Islet of Langerhans (tissue), 1 donor: ENCODE data around the gene MGAT4A.

Source experiments
- FAIRE-seq: peaks from one replicate; lab custom pipeline; 2011; peaks lifted over from hg19 to GRCh38; lab: Jason Lieb, UNC

Gene MGAT4A

DNA sequence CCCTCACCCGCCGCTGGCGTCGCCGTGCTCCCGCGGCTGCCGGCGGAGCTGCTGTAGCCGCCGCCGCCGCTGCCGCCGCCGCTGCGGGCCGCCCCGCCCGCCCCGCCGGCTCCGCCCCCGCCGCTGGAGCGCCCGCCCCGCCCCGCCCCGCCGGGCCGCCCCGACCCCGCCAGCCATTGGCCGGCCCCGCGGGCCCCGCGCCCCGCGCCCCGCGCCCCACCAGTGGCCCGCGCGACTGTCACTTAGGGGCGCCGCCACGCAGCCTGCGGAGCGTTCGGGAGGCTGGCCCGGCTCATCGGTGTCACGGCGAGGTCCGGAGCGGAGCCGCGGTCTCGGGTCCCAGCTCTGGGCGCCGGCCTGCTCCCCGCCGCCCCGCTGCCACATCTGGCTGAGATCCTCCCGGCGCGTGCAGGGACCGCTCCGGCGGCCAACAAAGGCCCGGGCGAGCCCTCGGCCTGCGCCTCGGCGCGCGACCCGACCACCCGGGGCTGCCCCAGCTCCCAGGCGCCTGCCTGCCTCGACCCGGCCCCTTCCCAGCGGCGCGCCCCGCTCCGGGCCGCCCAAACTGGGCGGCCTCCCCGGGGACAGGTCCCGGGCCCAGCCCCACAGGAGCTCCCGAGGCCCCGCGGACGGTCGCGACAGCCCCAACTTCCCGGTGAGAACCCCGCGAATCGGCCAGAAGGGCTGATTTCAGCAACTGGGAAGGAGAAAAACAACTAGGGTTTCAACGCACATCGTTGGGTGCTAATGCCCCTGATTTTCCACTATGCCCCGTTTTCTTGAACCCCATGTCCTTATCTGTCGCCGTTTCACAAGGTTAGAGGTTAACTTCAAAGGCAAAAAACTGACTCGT, at the start of gene MGAT4A:
Gene MGAT4A, minus strand, starts transcription at position 92 of the 853 bp plus-strand sequence. CDS start 4,800 bp downstream, outside the sequence.
- no peak for FAIRE-seq

DNA sequence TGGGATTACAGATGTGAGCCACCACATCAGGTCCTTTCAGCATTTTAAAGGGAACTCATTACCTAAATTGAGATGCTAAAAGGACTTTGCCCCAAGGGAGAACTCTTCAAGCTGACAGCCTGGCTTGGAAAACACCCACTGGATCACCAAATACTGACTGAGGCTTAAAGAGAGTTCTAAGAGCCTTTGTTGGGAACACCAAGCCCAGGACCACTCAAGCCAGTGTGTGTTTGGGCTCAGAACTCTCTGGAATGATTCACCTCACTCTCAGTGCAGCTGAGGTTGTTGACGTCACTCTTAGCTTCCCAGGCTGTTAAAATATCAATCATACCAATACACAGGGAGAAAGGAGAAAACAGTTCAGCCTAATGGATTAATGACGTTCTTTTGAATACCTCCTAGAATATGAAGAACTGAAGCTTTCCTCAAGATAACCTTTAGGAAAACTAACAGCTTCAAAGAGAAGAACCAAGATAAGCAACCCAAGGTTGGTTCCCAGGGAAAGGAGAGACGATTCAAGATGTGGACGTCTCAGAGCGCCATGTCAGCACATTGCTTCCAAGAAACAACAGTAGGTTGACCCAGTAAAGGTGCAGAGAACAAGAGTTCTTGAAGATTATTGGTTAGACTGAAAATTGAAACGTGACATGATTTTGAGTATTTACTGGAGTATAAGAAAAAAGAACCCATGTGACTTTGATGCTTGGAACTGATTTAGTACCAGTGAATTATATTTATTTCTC, 48.0 kb upstream of the MGAT4A start:
- FAIRE-seq = no peak

DNA sequence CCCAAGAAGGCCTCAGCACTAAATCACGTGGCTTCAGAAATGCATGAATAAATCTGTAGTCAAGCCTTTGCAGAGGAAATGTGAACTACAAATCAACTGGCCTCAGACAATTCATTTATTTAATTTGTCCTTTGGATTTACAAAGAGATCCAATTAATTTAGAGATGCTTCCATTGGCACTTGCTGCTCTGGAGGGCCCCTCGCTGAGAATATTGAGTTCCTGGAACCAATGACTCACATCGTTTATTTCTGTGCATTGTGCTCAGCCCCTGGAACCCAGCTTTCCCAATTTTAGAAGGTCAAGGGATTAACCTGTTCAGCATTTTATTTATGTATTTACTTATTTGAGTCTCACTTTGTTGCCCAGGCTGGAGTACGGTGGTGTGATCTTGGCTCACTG, 47.2 kb upstream of the MGAT4A start:
- no peak for FAIRE-seq

DNA sequence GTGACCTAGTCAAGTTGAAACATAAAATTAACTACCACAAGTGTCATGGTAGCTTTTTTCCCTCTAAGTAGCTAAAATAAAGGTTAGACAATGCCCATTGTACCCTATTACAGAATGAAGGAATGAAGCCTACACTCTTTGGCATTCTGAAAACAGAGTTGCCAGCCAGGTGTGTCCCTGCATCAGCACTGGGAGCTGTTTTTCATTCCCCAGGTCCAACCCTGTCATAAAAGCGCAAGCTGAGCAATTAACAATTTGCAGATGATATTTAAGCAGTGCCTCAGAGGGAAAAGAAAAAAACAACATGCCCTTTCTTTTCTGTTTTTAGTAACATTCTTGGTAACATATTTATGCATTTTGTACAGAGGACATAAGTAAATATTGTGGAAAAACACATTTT, 46.8 kb upstream of the MGAT4A start:
- no peak for FAIRE-seq

DNA sequence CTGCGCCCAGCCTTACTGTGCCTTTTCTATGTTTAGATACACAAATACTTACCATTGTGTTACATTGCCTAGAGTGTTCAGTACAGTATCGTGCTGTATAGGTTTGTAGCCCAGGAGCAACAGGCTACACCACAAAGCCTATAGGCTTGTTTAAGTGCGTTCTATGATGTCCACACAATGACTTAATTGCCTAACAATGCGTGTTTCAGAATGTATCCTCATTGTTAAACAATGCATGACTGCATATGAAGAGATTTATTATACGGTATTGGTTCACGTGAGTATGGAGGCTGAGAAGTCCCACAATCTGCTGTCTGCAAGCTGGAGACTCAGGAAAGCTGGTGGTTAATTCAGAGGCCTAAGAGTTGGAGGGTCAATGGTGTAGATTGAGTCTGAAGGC, 46.1 kb upstream of the MGAT4A start:
- no peak for FAIRE-seq

DNA sequence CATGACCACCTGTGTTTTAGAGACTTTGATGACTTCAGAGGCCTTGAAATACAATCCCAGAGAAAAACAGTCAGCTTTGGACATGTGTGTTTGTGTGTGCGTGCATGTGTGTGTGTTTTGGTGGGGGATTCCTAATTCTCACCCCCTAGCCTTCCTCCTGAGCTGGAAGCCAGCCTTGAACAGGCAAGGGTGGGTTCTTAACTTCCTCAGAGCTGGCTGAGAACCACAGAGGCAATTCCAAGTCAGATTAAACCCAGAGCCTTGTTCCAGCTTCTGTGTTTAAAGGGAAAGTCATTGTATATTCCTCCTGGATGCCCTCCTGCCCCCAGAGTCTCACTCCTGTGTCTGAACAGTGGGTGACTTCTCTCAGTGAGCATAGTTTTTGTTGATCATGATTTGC, 45.2 kb upstream of the MGAT4A start:
- FAIRE-seq = no peak

DNA sequence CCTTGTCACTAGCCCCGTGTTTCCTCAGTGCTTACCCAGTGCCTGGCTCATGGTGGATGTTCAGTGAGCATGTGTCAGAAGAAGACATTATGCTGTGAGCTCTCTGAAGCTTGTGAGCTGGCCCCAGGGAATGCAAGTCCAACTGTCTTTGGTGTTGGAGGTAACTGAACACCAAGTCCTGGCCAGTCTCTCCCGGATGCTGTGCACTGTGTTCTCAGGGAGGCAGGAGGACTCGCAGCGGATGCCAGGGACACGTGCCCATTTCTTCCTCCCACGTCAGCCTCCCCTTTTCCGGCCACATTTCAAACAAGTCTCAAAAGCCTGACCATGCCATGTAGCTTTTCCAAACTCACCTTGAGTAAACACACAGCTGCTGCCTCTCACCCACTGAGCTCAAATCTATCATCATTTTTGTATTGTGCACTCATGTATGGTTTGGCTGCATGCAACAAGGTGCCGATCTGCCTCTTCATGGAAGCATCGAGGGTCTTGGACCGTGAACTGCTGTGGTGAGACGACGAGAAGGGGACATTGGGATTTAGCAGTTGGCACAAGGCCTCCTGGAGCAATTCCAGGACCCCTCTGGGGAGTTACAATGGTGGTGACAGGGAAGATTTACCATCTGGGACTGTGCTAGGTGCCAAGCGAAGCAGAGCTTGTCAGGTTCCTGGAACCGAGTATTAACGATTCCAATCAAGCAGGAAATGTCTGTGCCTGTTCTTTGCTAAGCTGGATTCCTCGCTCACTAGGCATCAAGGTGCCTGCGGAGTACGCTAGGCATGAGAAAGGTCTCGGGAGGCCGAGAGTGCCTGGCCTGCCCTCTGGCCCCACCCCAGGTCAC, 44.4 kb upstream of the MGAT4A start:
- no peak for FAIRE-seq

DNA sequence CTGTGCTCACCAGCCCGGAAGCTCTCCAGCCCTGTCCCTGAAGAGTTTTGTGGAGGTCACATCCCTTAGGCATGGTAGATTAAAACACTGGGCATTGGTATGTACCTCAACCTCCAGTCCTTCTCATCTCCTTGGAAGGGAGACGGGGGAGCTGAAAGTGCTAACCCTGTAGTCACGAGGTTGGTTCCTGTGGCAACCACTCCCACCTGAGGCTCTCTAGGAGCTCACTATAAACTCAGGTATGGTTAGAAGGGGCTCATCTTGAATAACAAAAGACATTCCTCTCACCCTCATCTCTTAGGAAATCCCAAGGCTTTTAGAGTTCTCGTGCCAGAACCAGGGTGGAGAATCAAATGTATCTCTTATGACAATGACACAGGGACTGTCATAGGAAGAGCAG, 43.0 kb upstream of the MGAT4A start:
- FAIRE-seq = no peak

DNA sequence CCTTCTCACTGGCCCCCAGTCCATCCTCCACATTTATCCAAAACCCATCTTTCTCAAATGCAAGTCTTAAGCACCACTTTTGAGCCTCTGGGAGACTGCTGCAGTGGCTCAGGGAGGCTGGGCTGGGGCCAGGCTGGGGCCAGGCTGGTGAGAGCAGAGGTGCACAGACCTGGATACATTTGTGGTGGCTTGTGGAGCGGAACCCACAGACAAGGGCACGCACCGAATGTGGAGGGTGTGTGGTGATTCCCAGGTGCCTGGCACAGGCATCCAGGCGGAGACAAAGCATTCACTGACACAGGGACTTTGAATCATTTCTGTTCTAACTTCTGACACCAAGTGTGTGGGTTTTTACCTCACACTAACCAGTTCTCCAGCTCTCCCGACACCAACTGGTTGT, 42.2 kb upstream of the MGAT4A start:
- no peak for FAIRE-seq

DNA sequence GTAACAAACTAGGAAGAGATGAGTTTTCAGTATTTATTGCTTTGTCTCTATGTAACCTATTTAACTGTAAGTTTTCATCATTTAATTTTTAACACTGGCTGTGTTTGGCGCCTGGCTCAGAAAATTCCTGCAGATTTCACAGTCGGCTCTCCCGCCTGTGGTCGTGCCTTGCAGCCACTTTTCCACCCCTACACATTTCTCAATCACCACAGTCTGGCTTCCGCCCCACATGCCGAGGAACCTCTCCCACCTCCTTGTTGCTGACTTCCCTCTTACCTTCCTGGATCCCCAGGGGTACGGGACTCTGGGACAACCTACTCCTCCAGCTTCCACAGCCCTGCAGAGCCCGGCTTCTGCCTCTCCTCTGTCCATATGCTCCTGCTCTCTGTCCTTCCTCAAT, 41.6 kb upstream of the MGAT4A start:
- no peak for FAIRE-seq

DNA sequence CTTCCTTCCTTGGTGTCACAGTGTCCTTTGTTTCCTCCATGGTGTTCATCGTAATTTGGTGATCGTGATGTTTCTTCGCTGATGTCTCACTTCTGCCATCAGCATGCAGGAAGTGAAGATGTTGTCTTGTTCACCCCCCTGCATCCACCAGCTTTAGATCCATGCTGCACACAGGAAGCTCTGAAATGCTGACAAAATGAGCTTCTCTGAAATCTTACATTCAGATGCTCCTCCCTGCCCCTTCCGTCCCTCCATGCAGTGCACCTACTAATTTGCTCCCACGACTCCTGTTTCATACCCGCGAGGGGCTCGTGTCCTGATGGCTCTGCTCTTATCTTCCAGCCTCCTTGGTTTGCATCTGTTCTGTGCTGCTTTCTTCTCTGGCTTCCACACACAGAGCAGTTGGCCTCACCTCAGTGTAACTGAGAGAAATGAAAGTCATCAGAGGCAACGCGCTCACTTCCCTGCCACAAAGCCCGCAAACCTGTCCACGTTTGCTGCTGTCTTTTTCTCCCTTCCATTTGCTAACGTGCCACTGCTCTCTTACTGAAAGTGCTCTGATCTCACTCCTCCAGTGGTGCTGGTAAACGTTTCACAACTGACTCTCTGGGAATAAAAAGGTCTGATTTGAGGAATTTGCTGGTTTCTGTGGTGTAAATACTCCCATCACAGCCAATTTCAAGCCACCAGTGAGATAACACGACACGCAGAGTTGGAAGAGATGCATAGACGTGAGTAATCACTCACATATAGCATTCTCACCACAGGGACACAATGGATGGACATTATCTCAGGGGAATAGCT, 41.0 kb upstream of the MGAT4A start:
- no peak for FAIRE-seq

DNA sequence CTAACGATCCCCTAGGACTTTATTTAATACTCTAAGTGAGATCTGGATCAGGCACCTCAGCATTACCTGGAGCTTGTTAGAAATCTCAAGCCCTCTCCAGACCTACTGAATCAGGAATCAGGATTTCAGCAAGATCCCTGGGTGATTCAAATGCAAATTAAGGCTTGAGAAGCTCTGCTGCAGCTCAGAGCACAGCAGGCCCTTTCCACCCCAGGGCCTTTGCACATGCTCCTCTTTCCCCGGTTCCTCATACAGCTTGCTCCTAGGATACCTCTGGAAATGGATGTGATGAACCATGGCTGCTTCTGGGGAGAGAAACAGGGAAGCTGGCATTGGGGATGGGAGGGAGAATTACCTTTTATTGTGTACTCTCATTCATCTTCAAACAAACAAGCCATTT, 40.3 kb upstream of the MGAT4A start:
- no peak for FAIRE-seq

DNA sequence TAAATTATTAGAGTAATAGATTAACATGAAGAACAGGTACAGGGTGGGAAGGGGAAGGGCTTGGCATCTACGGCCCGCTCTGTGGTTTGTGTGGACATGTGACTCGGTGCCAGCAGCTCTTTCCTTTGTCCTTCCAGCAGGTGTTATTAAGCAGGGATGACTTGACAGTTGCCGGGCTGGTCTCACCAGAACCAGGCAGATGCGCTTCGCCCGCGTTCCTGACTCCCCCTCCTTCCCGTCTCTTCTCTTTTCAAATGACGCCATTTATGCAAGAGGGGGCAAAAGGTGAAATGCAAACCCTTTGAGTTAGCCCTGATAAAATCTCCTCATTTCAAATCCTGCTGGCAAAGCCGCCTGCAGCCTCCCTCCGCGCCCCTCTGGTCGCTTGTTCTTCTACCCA, 38.9 kb upstream of the MGAT4A start:
- FAIRE-seq = no peak

DNA sequence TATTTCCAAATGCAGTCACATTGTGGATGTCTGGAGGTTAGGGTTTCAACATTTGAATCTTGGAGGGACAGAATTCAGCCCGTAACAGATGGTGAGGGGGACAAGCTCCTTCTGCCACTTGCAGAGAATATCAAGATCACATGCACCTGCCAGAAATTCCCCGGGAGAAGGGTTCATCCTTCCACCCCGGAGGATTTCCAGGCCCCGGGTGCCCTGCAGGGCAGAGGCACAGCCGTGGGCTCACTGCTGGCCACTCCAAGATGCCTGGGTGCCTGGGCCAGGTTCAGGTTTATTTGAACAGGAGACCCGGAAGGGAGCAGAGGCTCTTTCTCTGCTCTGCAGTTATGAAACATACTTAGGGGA, 38.2 kb upstream of the MGAT4A start:
- no peak for FAIRE-seq

DNA sequence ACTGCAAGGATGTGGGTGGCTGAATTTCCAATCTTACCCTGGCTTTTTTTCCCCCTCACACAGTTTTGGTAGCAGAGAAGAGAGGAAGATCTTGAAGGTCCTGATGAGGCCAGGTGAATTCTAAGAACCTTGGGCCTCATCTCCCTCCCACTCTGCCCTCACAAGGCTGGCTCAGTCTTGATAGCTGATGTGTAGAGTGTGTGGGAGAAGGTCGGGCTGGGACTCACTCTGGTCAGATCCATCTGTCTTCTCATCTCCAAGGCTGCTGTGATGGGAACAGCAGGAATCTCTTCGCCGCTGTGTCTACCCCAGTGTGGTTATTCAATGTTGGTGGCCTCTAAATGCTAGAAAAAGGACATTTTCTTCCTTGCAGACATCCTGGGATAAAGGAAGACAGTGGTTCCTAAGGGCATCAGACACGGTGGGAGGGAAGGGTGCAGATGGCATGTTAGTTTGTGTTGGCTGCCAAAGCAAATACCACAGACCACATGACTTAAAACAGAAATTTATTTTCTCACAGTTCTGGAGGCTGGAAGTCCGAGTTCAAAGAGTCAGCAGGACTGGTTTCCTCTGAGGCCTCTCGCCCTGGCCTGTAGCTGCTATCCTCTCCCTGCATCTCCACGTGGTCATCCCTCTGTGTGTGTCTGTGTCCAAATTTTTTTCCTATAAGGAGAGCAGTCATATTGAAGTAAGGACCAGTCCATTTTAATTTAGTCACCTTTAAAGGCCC, 37.6 kb upstream of the MGAT4A start:
- no peak for FAIRE-seq

DNA sequence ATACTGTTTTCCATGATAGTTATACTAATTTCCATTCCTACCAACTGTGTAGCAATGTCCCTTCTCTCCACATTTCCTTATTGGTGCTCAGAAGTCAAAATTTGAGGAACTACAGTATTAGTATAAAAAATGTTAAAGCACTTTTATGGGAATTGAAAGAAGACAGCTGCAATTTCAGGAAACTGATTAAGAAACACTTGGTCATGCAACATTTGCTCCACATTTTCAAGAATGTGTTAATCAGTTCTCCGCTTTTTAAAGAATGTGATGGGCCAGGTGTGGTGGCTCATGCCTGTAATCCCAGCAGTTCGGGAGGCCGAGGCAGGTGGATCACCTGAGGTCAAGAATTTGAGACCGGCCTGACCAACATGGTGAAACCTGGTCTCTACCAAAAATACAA, 33.6 kb upstream of the MGAT4A start:
- FAIRE-seq = no peak

DNA sequence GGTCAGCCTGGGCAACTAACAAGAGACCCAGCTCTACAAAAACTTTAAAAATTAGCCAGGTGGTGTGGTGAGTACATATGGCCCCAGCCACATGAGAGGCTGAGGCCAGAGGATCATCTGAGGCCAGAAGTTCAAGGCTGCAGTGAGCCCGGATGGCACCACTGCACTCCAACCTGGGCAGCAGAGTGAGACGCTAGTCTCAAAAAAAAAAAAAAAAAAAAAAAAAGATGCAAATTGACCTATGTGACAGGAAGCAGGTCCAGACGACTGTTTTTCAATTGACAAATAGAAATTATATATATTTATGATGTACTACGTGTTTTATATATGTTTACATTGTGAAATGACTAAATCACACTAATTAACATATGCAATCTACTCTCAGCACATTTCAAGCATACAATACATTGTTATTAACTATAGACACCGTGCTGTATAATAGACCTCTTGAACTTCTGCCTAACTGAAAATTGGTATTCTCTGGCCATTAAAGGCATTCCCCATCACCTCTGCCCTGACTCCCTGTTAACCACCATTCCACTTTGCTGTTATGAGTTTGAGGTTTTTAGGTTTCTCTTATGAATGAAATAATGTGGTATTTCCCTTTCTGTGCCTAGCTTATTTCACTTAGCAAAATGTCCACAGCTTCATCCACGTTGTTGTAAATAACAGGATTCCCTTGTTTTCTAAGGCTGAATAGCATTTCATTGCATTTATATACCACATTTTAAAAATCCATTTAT, 32.4 kb upstream of the MGAT4A start:
- no peak for FAIRE-seq

DNA sequence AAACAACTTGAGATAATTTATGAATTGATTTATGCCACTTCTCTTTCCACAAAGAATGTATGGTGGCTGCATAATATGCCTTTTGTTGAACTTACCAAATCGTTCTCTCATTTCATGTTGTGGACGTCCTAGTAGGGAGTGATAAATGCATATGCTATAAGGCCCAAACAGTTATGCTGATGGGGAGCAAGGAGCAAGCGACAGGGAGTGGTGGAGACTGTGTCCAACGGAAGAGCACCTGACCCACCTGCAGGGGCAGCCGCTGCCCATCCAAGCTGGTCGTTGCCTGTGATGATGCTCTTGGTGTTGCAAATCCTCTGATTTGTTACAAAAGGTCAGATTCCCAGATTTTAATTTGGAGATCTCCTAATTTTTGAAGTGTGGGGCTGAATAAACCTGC, 31.0 kb upstream of the MGAT4A start:
- no peak for FAIRE-seq

DNA sequence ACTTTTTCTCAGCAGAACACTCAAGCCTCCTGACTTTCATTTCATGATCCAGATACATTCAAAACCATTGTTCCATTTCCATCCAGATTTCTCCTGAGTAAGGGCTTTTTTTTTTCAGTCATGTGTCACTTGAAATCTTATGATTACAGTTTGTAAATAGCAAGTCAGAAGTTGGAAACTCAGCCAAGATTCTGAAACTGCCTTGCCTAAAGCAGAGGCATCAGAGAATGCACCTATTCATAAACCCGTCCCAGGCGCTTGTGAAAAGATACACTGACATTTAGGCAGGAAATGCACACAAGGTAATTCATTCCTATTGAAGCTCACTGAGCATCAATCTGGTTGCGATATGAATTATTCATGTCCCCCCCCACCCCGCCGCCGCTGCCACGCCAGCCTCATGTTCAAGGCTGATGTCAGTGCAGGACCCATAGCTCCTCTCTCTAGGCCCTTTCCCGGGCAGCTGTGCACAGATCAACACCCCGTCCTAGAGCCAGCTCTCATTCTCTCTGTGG, 30.4 kb upstream of the MGAT4A start:
- no peak for FAIRE-seq

DNA sequence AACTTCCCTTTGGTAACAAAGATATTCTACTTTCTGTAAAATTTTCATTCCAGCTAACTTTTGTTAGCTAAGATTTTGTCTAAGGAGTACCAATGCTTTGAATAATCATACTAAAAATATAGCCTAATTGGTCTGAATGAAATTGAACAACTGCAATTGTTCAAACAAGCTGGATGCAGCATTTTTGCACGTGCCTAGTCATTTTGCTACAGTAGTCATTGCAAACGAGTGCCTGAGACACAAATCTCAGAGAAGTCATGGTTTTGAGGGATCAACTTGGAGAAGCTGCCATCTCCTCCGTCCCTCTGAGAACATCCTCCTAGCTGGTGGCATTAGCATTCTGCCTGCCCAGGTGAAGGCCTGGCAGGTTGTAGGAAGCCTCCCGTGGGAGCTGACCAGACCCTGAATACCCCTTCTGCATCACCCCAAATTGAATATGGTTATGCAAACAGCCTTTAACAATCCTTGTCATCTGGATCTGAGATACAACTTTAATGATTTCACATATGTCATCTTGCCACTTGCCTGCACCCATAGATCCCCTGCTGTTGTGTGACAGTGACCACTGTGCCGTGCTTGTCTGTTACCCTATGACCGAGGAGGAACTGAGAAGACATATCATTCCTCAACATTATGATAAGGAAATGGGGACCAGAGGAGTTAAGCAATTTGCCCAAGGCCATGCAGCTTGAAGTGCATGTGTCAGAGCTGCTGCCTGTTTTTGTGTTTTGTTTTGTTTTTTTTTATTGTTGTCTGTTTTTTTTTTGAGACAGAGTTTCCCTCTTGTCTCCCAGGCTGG, 29.1 kb upstream of the MGAT4A start:
- FAIRE-seq = no peak
